ENCODE data around the gene RNF181.
"Not testable (repeated sequence)": the region's sequence is repeated elsewhere in the genome, so short reads cannot be mapped to it uniquely, and the experiment has no call there.

RNF181 gene

DNA sequence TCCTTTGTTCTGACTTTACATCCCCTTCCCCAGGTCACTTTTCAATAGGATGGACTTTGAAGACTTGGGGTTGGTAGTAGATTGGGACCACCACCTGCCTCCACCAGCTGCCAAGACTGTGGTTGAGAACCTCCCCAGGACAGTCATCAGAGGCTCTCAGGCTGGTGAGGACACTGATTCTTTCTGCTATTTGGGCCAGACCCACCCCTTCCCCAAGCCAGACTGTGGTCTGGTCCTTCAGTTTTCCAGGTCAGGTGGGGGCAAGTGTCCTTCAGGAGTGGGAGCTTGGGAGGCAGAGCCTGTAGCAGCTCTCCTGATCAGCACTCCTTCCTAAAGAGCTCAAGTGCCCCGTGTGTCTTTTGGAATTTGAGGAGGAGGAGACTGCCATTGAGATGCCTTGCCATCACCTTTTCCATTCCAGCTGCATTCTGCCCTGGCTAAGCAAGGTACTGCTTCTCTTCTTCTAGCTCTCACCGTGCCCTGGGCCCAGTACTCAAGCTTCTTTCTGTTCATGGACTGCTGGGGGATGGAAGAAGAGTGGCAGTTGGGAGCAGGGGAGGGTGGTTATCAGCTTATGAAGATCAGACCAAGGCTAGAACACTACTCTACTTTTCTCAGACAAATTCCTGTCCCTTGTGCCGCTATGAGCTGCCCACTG, 1.1 kb downstream of the RNF181 start:
- peaks cover 10 to 13% of the 10 kb centered on the region in 2 donors for H3K36me3 Mint-ChIP-seq
- ATAC-seq (replicated peaks) = no peak

DNA sequence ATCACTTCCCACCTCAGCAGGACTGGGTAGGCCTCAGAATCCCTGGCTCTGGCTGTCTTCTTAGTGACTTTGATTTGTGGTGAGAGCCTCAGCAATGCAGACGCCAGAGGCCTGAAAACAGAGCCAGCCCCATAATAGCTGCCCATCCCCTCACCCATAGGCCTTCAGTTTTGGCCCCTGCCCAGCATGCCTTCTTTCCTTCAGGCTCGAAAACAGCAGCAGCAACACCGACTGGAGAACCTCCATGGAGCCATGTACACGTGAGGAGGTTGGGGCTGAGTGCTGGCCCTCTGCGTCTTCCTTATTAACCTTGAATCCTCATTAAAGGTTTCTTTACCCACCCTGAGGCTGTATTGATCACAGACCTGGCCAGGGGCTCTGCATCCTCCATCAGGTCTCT, 1.7 kb downstream of the RNF181 start:
- no peak for ATAC-seq (replicated peaks)
- Mint-ChIP-seq H3K9me3 (no peaks in the 10 kb centered on the region), H3K36me3 (peaks cover 8 to 13% of the 10 kb centered on the region in 2 donors), H3K4me3 (peak overlapping the region; percentile 90 to 100), H3K4me1 (peaks cover 38 to 61% of the 10 kb centered on the region in 2 donors), H3K27me3 (no peaks in the 10 kb centered on the region), H3K27ac (no peak overlapping the region)
- no peak for DNase-seq

More for the DNA sequence above, 1.1 kb downstream of the RNF181 start:
- peaks cover 34 to 56% of the 10 kb centered on the region in 2 donors for H3K4me1 Mint-ChIP-seq
- no peaks in the 10 kb centered on the region for H3K27me3 Mint-ChIP-seq
- peak overlapping the region; percentile 59 for H3K27ac Mint-ChIP-seq
- H3K9me3 Mint-ChIP-seq = no peaks in the 10 kb centered on the region
- peak overlapping the region; percentile 90 to 100 for H3K4me3 Mint-ChIP-seq
- DNase-seq = no peak

DNA sequence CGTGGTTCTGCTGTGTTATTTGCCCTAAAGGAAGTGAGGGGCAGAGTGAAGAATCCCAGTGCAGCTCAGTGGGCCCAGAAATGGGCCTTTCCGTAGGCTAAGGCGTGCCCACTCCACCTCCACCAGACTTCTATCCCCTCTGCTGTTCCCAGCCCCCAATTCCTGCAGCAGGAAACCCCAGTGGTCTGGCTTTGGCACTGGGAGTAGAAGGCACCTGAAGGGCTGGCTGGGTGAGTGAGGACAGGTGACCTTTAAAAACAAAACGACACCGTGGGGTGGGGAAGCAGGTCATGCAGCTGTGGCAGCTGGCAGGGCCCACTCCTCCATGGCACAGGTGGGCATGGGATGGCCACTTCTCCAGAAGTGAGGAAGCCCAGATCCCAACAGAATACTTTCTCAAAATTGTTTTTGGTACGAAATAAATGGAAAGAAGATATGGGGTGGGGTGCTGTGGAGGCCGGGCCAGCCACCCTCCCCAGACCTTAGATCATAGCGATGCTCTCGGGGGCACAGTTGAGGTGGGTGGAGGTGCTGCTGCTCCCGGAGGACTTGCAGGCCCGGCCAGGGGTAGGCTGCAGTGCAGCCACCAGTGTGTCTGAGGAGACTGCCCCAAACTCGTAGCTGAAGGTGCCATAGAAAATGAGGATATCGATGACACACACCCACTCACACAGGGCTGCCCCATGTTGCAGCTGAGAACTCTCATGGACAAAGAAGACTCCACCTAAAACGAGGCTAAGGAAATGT, 3.2 kb downstream of the RNF181 start:
- DNase-seq = no peak
- H3K36me3 Mint-ChIP-seq = peaks cover 7 to 17% of the 10 kb centered on the region in 2 donors
- no peaks in the 10 kb centered on the region for H3K9me3 Mint-ChIP-seq
- H3K4me1 Mint-ChIP-seq = peaks cover 40 to 69% of the 10 kb centered on the region in 2 donors
- H3K27me3 Mint-ChIP-seq = no peaks in the 10 kb centered on the region
- no peak for ATAC-seq (replicated peaks)
- no peak overlapping the region for H3K4me3 Mint-ChIP-seq
- peak overlapping the region; percentile 25 for H3K27ac Mint-ChIP-seq

DNA sequence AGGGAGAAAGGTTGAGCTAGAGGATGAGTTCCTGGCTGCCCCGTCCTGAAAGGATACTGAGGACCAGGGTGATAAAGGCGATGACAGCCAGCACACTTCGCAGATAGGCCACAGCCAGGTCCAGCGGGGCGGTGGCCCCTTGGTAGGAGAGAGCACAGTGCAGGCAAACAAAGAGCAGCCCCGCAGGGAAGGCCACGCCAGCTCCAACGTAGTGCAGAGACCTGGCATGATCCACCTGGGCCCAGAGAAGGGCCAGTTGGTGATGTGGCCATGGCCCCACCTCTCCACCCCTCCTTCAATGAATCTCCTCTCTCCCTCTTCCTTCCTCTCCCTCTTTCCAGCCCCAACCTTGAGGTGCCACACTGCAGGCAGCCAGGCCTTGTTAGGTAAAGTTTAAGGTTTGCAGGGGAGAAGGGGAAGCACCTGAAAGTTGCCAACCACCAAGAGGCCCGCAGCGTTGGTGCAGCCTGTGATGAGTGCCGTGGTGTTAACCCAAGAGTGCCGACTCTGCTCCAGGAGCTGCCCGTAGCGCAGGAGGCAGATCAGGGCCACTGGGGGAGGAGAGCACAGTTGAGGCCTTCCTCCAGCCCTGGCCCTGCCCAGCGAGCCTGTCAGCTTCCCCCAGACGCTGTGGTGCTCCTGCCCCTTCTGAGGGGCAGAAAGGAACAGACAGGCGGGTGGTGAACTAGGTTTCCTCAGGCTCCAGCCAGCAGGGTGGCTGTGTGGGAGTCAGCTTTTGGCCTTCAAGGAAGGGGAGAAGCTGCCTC, 4.1 kb downstream of the RNF181 start:
- DNase-seq (no peak), ATAC-seq (replicated peaks) (no peak)
- Mint-ChIP-seq H3K27me3 (no peaks in the 10 kb centered on the region), H3K4me1 (peaks cover 37 to 66% of the 10 kb centered on the region in 2 donors), H3K4me3 (no peak overlapping the region), H3K9me3 (no peaks in the 10 kb centered on the region), H3K27ac (peak overlapping the region; percentile 39), H3K36me3 (peaks cover 9 to 20% of the 10 kb centered on the region in 2 donors)

DNA sequence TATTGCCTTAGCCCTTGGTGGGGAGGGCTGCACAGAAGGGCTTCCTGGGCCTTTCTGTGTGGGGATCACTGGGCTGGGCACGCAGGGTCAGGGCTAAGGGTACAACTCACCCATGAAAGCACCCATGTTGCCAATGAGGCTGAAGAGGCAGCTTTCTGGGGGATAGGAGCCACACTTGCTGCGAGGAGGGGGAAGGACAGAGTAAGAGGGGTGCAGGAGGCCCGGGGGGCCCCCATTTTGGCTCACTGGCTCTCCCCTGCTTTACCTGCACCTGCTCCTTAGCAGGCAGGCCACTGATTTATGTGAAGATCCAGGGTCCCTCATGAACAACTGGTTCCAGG, 4.7 kb downstream of the RNF181 start:
- no peaks in the 10 kb centered on the region for H3K27me3 Mint-ChIP-seq
- H3K27ac Mint-ChIP-seq = peak overlapping the region; percentile 39
- H3K4me1 Mint-ChIP-seq = peaks cover 37 to 64% of the 10 kb centered on the region in 2 donors
- H3K36me3 Mint-ChIP-seq = peaks cover 9 to 23% of the 10 kb centered on the region in 2 donors
- H3K9me3 Mint-ChIP-seq = no peaks in the 10 kb centered on the region
- no peak overlapping the region for H3K4me3 Mint-ChIP-seq
- DNase-seq = no peak
- no peak for ATAC-seq (replicated peaks)

DNA sequence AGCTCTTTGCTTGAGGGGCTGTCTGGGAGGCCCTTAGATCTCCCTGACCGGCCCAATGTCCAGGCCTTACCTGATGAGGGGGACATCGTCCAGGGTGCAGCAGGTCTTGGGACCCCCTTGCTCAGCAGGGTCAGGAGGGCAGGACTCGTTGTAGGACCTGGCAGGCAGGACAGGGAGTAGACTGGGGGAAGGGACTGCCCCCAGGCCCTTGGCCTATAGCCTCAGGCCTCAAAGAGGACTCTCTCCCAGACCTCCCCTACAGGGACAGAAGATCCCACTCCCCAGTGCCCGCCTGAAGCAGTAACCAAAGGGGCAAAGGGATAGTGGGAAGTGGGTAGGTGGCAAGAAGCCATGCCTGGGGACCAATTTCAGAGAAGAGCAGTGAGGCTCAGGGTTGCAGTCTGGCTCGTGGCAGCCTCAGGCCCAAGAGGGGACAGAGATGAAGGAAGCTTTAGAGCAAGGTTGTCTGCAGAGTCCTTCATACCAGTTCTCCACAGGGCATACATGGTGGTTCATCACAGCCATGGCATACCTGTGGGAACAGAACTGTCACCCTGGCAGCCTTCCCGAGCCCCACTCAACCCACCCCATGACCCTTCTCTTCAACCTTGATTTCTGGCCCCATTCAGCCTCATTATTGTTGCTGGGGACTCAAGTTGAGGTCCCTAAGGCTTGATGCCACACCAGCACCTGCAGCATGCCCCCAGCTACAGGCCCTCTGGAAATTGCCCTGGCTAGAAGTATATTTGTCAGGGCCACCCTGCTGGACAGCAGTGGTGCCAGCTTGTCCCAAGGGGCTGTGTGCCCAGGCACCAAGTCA, 5.6 kb downstream of the RNF181 start:
- ATAC-seq (replicated peaks) (no peak), DNase-seq (no peak)
- Mint-ChIP-seq H3K27ac (peak overlapping the region; percentile 94), H3K4me1 (peaks cover 38 to 57% of the 10 kb centered on the region in 2 donors), H3K9me3 (no peaks in the 10 kb centered on the region), H3K27me3 (no peaks in the 10 kb centered on the region), H3K4me3 (peak overlapping the region; percentile 92 to 94), H3K36me3 (peaks cover 7 to 20% of the 10 kb centered on the region in 2 donors)

DNA sequence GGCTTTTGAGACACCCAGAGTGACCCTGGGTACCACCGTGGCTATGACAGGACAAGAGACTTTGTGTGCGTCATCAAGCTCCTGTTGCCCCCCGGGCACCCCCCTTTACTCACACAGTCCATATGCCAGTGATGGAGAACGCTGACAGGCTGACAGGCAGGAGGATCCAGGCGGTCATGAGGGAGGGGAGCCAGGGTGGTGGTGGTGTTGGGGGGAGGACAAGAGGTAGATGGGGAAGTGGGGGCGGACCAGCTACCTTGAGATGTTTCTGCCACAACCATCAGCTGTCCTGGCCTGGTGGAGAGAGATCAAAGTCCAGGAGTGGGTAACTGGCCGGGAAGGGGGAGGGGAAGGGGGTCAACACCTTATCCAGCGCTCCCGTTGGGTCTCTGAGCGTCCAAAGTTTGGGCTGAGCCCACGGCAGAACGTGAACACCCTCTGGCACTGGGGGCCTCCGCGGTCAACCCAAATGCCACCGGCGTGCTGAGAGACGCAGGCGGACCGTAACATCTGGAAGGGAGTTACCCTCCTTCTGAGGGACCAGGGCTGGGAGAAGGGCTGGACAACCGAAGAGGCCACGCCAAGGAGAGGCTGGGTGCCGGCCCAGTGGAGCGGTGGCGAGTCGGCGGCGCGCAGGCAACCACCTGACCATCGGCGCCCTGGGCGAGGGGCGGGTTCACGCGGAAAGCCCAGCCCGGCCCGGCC, 6.4 kb downstream of the RNF181 start:
- H3K4me1 Mint-ChIP-seq = peaks cover 33 to 55% of the 10 kb centered on the region in 2 donors
- no peak for DNase-seq
- ATAC-seq (replicated peaks) = peak; percentile 41 to 46

DNA sequence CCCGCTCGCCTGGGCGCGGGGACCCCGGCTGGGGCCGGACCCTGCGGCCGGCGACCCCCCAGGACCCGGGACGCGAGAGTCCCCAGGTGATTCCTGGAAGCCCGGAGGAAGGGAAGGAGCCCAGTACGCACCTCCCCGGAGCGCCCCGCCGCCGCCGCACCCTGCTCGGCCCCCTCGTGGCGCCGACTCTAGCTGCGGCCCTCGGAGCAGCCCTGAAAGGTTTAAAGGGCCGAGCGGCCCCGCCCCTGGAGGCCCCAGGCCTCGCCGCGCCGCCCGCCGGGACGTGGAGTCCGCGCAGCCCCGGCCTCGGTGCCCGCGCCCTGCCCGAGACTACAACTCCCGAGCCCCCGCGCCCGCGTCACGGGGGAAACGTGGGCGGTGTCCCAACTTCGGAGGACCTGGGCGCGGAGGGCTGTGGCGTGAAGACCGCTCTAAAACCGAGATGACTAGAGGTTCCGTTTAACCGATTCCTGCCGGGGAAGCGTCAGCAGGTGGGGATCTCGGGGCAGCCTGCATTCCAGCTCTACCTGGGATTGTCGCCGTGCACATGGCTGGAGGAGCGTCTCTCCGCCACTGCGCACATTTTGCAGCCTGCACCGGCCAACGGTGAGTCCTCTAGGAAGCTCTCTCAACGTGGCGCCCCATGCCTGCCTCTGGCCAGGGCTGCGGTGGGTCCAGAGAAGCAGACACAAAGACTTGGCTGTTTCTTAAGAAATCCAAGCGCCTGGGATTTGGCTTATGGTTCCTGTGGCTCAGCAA, 7.1 kb downstream of the RNF181 start, which contains the start of gene TMEM150A:
Gene TMEM150A, minus strand, starts transcription at position 223 of the 759 bp plus-strand sequence. CDS start 750 bp downstream, outside the sequence.
- DNase-seq = peak; percentile 91
- Mint-ChIP-seq H3K27ac (peak within 1 kb of the TSS; percentile 94), H3K27me3 (no peaks in the 10 kb centered on the region), H3K4me3 (peak within 1 kb of the TSS; percentile 92 to 94), H3K36me3 (peaks cover 9 to 15% of the 10 kb centered on the region in 2 donors), H3K4me1 (peaks cover 30 to 54% of the 10 kb centered on the region in 2 donors), H3K9me3 (no peaks in the 10 kb centered on the region)
- ATAC-seq (replicated peaks) = peak; percentile 97

More for the DNA sequence above, 6.4 kb downstream of the RNF181 start:
- Mint-ChIP-seq H3K27ac (peak overlapping the region; percentile 94), H3K27me3 (no peaks in the 10 kb centered on the region), H3K9me3 (no peaks in the 10 kb centered on the region), H3K36me3 (peaks cover 7 to 17% of the 10 kb centered on the region in 2 donors), H3K4me3 (peak overlapping the region; percentile 92 to 94)

DNA sequence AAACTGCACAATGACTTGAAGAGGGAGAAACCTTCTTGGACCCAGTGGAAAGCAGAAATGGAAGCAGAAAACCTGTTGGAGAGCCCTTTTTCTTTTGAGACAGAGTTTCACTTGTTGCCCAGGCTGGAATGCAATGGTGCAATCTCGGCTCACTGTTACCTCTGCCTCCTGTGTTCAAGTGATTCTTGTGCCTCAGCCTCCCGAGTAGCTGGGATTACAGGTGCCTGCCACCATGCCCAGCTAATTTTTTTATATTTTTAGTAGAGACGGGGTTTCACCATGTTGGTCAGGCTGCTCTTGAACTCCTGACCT, 8.5 kb downstream of the RNF181 start:
- ATAC-seq (replicated peaks); H3K9me3 Mint-ChIP-seq; DNase-seq; H3K27me3 Mint-ChIP-seq: not testable (repeated sequence)
- Mint-ChIP-seq H3K27ac (peak overlapping the region; percentile 81), H3K4me3 (peak overlapping the region; percentile 91 to 92), H3K36me3 (peaks cover 16 to 23% of the 10 kb centered on the region in 2 donors), H3K4me1 (peaks cover 37 to 58% of the 10 kb centered on the region in 2 donors)

DNA sequence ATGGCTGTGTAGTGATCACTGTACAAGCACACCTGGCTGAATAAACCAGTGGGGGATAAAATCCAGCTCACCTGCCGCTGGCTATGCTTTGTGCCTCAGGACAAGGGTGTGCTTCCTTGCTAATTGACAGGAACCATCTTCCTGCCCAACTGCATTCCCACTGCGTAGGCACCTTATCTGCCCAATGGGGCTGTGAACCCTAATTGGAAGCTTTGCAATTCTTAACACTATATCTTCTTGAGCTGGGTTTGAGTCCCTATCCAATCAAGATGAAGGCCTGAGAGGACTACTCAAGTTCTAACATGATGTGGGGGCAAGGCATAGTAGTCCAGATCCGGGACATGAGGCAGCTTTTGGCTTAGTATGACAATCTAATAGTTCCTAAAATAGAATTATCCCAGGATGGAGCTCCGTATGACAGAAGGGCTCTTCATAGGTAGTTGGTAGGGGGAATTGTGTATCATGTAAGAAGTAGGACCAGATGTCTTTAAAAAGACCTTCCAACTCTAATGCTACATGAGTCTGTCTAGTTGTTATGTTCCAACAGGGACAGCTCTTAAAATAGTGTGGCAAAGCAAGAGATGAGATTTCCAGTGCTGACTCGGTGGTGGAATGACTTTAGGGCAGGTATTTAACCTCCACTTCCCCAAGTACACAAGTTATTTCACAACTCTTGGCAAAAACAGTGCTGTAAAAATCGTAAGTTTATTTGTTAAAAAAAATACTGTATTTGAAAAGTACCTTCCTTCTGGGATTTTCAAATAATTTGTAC, 9.2 kb downstream of the RNF181 start:
- DNase-seq = no peak
- Mint-ChIP-seq H3K36me3 (peaks cover 19 to 26% of the 10 kb centered on the region in 2 donors), H3K4me3 (no peak overlapping the region), H3K27me3 (no peaks in the 10 kb centered on the region), H3K9me3 (no peaks in the 10 kb centered on the region), H3K27ac (no peak overlapping the region), H3K4me1 (peaks cover 38 to 61% of the 10 kb centered on the region in 2 donors)
- no peak for ATAC-seq (replicated peaks)

DNA sequence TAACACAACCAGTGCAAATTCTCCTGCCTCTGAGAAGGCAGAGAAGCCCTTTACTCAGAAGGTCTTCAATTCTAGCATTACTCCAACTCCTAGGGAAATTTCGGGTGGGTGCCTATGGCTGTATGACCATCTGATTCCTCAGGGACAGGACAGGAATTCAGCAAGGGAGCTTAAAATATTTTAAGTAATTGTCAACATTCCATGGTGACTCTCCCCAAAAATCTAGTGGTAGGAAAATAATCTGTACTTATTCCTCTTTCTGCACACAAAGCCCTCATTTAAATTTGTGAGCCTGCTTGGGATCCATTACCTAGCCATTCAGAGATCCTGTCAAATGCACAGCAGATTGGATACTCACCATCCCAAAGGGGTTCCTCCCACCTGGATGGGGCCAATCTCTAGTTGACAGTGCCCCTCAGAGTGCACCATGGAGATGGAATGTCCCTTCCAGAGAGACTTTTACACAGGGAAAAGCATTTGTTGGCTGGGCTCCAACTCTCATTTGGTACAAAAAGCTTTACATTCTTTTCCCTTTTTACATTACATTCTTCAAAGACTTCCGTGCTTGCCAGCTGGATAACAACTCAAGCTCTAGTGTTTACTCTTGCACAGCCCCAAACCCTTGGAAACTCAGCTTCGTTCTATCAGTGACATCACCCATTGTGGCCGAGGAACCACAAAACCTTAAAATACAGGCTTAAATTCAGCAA, 10.0 kb downstream of the RNF181 start:
- H3K36me3 Mint-ChIP-seq = peaks cover 19 to 26% of the 10 kb centered on the region in 2 donors
- H3K4me1 Mint-ChIP-seq = peaks cover 34 to 60% of the 10 kb centered on the region in 2 donors
- no peak overlapping the region for H3K27ac Mint-ChIP-seq
- H3K9me3 Mint-ChIP-seq = no peaks in the 10 kb centered on the region
- no peaks in the 10 kb centered on the region for H3K27me3 Mint-ChIP-seq
- DNase-seq (no peak), ATAC-seq (replicated peaks) (no peak)
- H3K4me3 Mint-ChIP-seq = no peak overlapping the region

DNA sequence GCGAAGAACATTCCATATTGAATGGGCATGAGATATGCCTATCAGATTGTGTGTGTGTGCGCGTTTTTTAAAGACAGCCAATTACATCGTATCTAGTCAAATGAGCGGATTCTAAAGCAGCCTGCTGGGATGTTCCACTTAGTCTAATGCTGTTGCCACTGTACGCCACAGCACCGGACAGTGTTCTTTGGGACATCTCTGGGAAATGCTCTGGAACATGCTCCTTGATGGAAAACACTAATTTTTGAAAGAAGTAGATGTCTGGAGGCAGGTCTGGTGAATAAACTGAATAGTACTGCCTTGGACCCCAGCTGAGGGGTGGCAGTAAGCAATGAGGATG, 10.5 kb downstream of the RNF181 start:
- Mint-ChIP-seq H3K27ac (no peak overlapping the region), H3K27me3 (no peaks in the 10 kb centered on the region), H3K4me1 (peaks cover 33 to 55% of the 10 kb centered on the region in 2 donors), H3K9me3 (no peaks in the 10 kb centered on the region), H3K36me3 (peaks cover 19 to 26% of the 10 kb centered on the region in 2 donors), H3K4me3 (no peak overlapping the region)
- DNase-seq (no peak), ATAC-seq (replicated peaks) (no peak)
